ENCODE measurements around the gene PRR5.

DNA sequence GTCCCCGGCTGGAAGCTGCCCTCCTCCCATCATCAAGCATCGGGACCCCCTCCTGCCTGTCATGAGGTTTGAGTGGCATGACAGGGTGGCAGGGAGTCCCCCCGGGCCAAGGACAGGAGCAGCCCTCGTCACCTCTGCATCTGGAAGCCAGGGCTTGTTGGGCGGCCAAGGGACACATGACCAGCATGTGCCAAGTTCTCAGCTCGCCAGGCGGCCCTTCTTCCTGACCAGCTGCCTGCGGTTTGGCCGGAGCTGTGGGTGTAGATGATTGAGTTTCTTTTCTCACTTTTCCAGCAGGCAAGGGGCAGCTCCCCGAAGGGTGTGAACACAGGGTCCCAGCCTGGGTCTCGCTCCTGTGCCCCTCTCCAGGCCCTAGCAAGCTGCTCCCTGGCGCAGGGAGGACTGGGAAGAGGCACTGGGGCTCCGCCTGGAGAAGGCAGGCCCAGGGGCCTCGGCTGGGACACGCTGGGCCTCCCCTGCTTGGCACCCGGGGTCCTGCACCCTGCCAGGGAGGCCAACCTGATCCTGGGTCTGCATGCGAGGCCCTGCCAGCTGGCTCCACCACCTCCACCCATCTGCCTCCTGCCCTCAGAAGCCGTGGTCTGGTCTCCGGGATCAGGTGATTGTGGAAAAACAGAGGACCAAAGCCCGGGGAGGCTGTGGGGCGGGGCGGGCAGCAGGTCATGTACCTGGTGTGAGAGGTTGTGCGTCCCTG is 63.7 kb downstream of the PRR5 start:
- TF ChIP-seq, protein P1, sequence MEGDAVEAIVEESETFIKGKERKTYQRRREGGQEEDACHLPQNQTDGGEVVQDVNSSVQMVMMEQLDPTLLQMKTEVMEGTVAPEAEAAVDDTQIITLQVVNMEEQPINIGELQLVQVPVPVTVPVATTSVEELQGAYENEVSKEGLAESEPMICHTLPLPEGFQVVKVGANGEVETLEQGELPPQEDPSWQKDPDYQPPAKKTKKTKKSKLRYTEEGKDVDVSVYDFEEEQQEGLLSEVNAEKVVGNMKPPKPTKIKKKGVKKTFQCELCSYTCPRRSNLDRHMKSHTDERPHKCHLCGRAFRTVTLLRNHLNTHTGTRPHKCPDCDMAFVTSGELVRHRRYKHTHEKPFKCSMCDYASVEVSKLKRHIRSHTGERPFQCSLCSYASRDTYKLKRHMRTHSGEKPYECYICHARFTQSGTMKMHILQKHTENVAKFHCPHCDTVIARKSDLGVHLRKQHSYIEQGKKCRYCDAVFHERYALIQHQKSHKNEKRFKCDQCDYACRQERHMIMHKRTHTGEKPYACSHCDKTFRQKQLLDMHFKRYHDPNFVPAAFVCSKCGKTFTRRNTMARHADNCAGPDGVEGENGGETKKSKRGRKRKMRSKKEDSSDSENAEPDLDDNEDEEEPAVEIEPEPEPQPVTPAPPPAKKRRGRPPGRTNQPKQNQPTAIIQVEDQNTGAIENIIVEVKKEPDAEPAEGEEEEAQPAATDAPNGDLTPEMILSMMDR (IDR thresholded peaks at IDR 0.05; ENCODE audit: low read depth, low read length), result no peak
- TF ChIP-seq POLR2A (IDR thresholded peaks at IDR 0.05; ENCODE audit: extremely low read depth, insufficient read length), result no peak
